ENCODE measurements around the gene OR56B1.

OR56B1 gene

DNA sequence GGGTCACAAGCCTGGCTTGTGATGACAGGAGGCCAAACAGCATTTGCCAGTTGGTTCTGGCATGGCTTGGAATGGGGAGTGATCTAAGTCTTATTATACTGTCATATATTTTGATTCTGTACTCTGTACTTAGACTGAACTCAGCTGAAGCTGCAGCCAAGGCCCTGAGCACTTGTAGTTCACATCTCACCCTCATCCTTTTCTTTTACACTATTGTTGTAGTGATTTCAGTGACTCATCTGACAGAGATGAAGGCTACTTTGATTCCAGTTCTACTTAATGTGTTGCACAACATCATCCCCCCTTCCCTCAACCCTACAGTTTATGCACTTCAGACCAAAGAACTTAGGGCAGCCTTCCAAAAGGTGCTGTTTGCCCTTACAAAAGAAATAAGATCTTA is 843 bp downstream of the OR56B1 start:
- Histone ChIP-seq H3K4me1 (ENCODE audit: control insufficient read depth, insufficient read depth, low read length) (peaks cover 12% of the 10 kb centered on the region), H3K9ac (ENCODE audit: low read length) (no peak overlapping the region), H3K36me3 (ENCODE audit: control insufficient read depth, insufficient read depth, low read length, severe bottlenecking) (no peaks in the 10 kb centered on the region), H3K9me3 (ENCODE audit: control insufficient read depth, low read length) (peaks cover 7% of the 10 kb centered on the region), H3K4me3 (ENCODE audit: low read length) (no peak overlapping the region), H3K27me3 (replicated peaks; ENCODE audit: control insufficient read depth, insufficient read depth, low read length) (no peaks in the 10 kb centered on the region)
- peak; percentile 15 for DNase-seq (ENCODE audit: low read depth)

DNA sequence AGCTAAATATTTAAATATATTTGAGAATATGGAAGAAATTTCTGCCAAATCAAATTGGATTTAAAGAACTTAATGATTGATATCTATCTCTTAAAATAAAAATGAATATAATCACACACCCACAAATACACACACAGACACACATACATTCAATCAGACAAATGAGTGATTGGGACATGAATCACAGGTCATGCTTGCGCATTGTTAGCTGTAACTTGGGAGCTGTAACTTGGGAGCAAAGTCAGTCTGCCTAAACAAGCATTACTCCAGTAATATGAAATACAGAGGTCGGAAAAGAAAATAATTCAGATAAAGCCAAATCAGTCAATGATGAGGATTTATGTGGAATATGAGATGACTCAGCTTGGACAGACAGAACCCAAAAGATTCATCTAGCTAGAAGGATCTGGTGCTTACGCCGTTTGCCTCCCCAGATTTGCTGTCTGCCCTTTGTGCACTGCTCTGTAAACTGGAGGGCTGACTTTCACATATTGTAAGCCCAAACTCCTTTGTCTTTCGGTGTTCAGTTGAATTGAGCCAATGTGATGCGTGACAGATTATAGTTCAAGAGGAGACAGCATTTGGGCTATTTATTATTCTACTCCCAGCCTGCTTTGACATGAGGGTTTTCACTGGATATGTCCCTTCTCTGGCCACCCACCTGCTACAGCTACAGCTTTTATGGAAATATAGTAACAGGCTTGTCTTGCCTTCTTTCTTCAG is 1.6 kb downstream of the OR56B1 start:
- Histone ChIP-seq H3K9me3 (ENCODE audit: control insufficient read depth, low read length) (peaks cover 14% of the 10 kb centered on the region), H3K4me3 (ENCODE audit: low read length) (no peak overlapping the region), H3K27me3 (replicated peaks; ENCODE audit: control insufficient read depth, insufficient read depth, low read length) (no peaks in the 10 kb centered on the region), H3K36me3 (ENCODE audit: control insufficient read depth, insufficient read depth, low read length, severe bottlenecking) (no peaks in the 10 kb centered on the region), H3K4me1 (ENCODE audit: control insufficient read depth, insufficient read depth, low read length) (peaks cover 12% of the 10 kb centered on the region), H3K9ac (ENCODE audit: low read length) (no peak overlapping the region)
- no peak for DNase-seq (ENCODE audit: low read depth)

DNA sequence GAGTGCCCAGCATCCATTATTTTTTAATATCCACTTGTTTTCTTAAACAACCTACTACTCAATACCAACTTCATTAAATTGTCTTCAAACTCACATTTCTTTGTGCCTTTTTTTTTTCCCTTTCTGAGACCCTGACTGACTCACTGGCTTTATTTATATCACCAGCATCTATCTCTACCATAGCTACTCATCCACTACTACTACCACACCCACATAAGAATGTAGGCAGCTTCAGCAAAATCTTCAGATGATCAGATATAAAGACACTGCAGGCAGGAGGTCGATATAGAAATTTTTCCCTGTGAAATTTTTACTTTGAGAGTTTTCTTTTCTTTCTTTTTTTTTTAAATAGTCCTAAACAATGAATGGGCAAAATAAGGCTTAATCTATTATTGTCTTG is 2.2 kb downstream of the OR56B1 start:
- peaks cover 14% of the 10 kb centered on the region for H3K9me3 ChIP-seq (ENCODE audit: control insufficient read depth, low read length)
- peaks cover 12% of the 10 kb centered on the region for H3K4me1 ChIP-seq (ENCODE audit: control insufficient read depth, insufficient read depth, low read length)
- H3K9ac ChIP-seq (ENCODE audit: low read length) = no peak overlapping the region
- H3K36me3 ChIP-seq (ENCODE audit: control insufficient read depth, insufficient read depth, low read length, severe bottlenecking) = no peaks in the 10 kb centered on the region
- no peak overlapping the region for H3K4me3 ChIP-seq (ENCODE audit: low read length)
- no peaks in the 10 kb centered on the region for H3K27me3 ChIP-seq (replicated peaks; ENCODE audit: control insufficient read depth, insufficient read depth, low read length)
- no peak for DNase-seq (ENCODE audit: low read depth)

DNA sequence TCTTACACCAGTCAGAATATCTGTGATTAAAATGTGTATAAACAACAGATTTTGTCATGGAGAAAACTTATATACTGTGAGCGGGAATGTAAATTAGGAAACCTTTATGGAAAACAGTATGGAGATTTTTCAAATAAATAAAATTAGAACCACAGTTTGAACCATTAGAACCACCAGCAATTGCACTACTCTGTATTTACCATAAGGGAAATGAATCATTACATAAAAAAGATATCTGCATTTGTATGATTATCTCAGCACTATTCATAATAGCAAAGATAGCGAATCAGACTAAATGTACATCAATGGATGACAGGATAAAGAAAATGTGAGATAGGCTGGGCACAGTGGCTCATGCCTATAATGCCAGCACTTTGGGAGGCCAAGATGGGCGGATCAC is 10.4 kb downstream of the OR56B1 start:
- DNase-seq (ENCODE audit: low read depth) = no peak

DNA sequence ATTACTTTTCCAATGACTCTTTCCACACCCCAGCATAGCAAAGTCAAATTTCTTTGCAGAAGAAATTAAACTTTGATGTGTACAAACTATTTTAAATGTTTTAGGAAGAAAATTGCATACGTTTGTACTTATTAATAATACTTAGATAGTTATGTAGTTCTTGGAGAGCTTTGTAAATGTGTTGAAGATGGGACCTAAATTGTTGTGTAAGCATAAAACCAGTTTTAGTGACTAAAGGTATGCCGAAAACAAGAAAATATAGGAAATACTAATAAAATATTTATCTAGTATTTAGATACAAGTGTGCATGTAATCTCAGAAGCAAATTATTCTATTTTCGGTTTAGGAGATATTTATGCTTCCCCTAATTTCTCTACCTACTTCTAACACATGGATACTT is 13.6 kb downstream of the OR56B1 start:
- DNase-seq (ENCODE audit: low read depth) = no peak
- peaks cover 4% of the 10 kb centered on the region for H3K9me3 ChIP-seq (ENCODE audit: control insufficient read depth, low read length)
- no peak overlapping the region for H3K9ac ChIP-seq (ENCODE audit: low read length)
- H3K36me3 ChIP-seq (ENCODE audit: control insufficient read depth, insufficient read depth, low read length, severe bottlenecking) = no peaks in the 10 kb centered on the region
- no peaks in the 10 kb centered on the region for H3K4me1 ChIP-seq (ENCODE audit: control insufficient read depth, insufficient read depth, low read length)
- H3K4me3 ChIP-seq (ENCODE audit: low read length) = no peak overlapping the region
- no peaks in the 10 kb centered on the region for H3K27me3 ChIP-seq (replicated peaks; ENCODE audit: control insufficient read depth, insufficient read depth, low read length)

More for the DNA sequence above, 10.4 kb downstream of the OR56B1 start:
- Histone ChIP-seq H3K4me1 (ENCODE audit: control insufficient read depth, insufficient read depth, low read length) (no peaks in the 10 kb centered on the region), H3K9me3 (ENCODE audit: control insufficient read depth, low read length) (peaks cover 14% of the 10 kb centered on the region), H3K36me3 (ENCODE audit: control insufficient read depth, insufficient read depth, low read length, severe bottlenecking) (no peaks in the 10 kb centered on the region), H3K27me3 (replicated peaks; ENCODE audit: control insufficient read depth, insufficient read depth, low read length) (no peaks in the 10 kb centered on the region), H3K9ac (ENCODE audit: low read length) (no peak overlapping the region), H3K4me3 (ENCODE audit: low read length) (no peak overlapping the region)

DNA sequence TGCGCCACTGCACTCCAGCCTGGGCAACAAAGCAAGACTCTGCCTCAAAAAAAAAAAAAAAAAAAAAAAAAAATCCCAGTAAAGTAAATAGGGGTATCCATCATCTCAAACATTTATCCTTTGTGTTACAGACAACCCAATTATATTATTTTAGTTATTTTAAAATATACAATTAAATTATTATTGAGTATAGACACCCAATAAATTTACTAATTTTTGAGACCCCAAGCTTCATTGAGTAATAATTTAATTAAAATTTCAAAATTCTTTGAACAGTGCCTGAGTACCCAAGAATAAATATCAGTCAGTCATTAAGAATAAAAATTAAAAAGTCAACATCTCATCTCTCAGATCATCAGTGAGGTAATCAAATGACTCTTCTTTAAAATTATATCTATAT is 17.7 kb downstream of the OR56B1 start, which contains the start of gene OR52N4:
Gene OR52N4, plus strand, starts transcription at position 301 of the 400 bp plus-strand sequence. CDS start 498 bp downstream, outside the sequence.
- Histone ChIP-seq H3K27me3 (replicated peaks; ENCODE audit: control insufficient read depth, insufficient read depth, low read length) (no peaks in the 10 kb centered on the region), H3K36me3 (ENCODE audit: control insufficient read depth, insufficient read depth, low read length, severe bottlenecking) (no peaks in the 10 kb centered on the region), H3K9ac (ENCODE audit: low read length) (no peak within 1 kb of the TSS)

DNA sequence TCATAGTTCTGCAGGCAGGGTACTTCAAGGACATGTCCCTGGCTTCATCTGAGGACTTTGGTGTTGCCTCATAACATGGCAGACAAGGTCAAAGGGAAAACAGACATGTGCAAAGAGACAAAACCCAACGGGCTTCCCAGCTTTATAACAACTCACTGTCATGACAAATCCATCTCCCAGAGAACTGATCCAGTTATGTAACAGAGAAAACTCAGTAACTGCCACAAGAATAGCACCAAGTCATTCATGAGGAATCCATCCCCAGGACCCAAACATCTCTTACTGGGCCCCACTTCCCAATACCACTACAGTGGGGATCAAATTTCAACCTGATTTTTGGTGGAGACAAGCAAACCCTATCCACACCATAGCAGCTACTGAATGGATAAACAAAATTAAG is 30.8 kb downstream of the OR56B1 start:
- H3K9me3 ChIP-seq (ENCODE audit: control insufficient read depth, low read length) = no peaks in the 10 kb centered on the region
- H3K4me1 ChIP-seq (ENCODE audit: control insufficient read depth, insufficient read depth, low read length) = no peaks in the 10 kb centered on the region
- no peaks in the 10 kb centered on the region for H3K36me3 ChIP-seq (ENCODE audit: control insufficient read depth, insufficient read depth, low read length, severe bottlenecking)
- no peak for DNase-seq (ENCODE audit: low read depth)
- no peak overlapping the region for H3K4me3 ChIP-seq (ENCODE audit: low read length)
- no peaks in the 10 kb centered on the region for H3K27me3 ChIP-seq (replicated peaks; ENCODE audit: control insufficient read depth, insufficient read depth, low read length)
- no peak overlapping the region for H3K9ac ChIP-seq (ENCODE audit: low read length)

More for the DNA sequence above, 17.7 kb downstream of the OR56B1 start, which contains the start of gene OR52N4:
- Histone ChIP-seq H3K4me3 (ENCODE audit: low read length) (no peak within 1 kb of the TSS), H3K4me1 (ENCODE audit: control insufficient read depth, insufficient read depth, low read length) (no peaks in the 10 kb centered on the region), H3K9me3 (ENCODE audit: control insufficient read depth, low read length) (no peaks in the 10 kb centered on the region)
- no peak for DNase-seq (ENCODE audit: low read depth)

DNA sequence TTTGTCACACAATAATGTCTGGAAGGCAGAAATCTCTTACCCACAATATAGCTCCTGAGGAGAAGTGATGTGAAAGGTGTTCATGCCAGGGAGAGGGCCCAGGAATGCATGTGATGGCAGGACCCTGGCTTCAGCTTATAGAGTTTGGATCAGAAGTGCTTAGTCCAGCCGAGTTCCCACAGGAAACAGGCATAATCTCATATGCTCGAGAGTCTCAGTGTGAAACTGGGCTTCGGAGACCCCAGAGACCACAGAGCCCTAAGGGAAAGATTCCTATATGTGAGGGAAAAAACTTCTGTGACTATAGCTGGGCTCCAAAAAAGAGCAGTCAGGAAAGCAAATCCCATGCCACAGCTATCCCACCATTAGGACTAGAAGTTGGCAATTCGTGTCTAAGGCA is 47.0 kb downstream of the OR56B1 start, which contains the start of gene OR52N5:
Gene OR52N5, minus strand, starts transcription at position 101 of the 400 bp plus-strand sequence. CDS start 4,721 bp downstream, outside the sequence.
- no peak within 1 kb of the TSS for H3K9ac ChIP-seq (ENCODE audit: low read length)
- H3K4me1 ChIP-seq (ENCODE audit: control insufficient read depth, insufficient read depth, low read length) = no peaks in the 10 kb centered on the region
- H3K36me3 ChIP-seq (ENCODE audit: control insufficient read depth, insufficient read depth, low read length, severe bottlenecking) = no peaks in the 10 kb centered on the region
- no peaks in the 10 kb centered on the region for H3K9me3 ChIP-seq (ENCODE audit: control insufficient read depth, low read length)
- no peak for DNase-seq (ENCODE audit: low read depth)
- H3K27me3 ChIP-seq (replicated peaks; ENCODE audit: control insufficient read depth, insufficient read depth, low read length) = no peaks in the 10 kb centered on the region
- no peak within 1 kb of the TSS for H3K4me3 ChIP-seq (ENCODE audit: low read length)
